HTR-8/SVneo (cell line): ENCODE data around the gene PAPPA2.

ENCODE experiments used
- DNase-seq: peaks from one replicate; pipeline ENCODE4 v3.0.0; 2011; ENCODE audit warnings: low spot score, mixed read lengths; ENCODE audit not compliant: insufficient read length
- FAIRE-seq: peaks from 2 replicates; lab custom pipeline; 2011; peaks lifted over from hg19 to GRCh38; lab: Jason Lieb, UNC

PAPPA2 gene

DNA sequence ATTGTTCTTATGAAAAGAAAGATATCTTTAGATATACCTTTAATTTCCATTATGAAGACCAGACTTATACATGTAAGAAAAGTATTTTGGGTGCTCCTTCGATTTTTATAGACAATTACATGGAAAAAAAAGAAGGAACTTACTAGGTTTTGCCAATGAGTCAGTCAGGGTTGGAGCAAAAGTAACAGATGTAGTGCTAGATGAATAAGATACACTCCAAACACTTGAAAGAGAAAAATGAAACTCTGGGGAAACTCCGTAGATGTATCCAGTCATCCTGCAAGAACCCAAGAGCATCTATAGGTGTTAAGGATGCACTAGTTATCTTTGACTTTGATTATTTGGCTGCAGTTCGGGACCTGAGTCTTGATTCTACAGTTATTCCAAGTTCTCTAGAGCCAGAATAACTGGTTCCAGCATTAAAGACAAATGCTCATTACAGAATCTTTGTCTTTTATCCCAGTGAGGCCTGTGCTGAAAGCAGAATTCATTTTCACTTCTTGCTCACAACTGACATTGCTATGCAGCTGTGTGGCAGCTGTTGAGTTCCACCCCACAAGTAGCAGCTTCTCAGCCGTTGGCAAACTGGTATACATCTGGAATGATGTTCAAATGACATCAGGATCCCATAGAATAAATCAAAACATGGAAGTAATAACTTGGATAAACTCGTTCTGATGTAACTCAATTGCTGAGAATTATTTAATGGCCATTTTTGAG, 375.5 kb downstream of the PAPPA2 start:
- DNase-seq (no peak), FAIRE-seq (no peak)

- DNase-seq (no peak), FAIRE-seq (no peak)
Measured at GRCh38 chr1:176839216-176839615, 376.2 kb downstream of the PAPPA2 start.

GRCh38 chr1:176841238-176841637, 378.3 kb downstream of the PAPPA2 start:
- DNase-seq: no peak
- no peak for FAIRE-seq

DNA sequence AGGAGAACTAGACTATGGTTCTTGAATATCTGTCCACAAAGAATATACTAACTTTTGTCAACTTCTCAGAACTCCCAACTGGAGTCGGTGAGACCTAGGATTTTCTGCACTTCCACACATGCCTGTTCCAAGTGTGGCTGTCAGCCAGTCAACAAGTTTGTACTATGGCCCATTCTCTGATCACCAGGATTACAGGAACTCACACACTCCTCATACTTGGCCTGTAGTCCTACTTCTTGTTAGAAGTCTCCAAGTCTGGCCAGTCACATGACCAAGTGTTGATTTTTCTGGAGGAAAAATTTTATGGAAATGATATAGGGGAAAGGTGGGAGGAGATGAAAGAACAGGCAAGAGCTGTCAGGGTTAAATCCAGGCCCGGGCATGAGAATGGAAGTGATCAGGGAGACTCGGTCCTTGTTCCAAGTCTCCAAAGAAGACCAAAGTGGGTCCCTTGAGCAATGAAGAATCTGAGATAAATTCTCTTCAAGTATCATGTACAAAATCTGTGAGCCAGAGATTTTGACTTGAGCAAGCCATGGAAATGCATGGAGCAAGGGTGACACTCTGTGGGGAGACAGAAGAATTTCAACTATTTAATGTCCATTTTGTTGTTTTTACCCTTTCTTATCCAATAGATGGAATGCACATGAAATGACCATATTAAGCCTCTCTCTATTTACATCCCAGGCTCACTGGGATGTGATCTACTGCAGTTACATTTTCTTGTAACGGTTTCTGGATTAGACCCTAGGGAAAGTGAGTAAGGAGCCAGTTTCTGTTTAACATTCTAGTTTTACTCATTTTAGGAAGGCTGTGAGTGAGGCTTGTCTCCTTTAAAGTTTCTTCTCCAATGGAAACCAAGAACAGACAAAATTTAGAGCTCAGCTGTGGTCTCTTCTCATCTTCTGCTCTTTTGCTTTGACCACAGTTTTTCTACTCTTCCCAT, 380.6 kb downstream of the PAPPA2 start:
- FAIRE-seq: no peak
- no peak for DNase-seq

GRCh38 chr1:176847052-176847451, 384.1 kb downstream of the PAPPA2 start:
- DNase-seq: no peak
- no peak for FAIRE-seq

DNA sequence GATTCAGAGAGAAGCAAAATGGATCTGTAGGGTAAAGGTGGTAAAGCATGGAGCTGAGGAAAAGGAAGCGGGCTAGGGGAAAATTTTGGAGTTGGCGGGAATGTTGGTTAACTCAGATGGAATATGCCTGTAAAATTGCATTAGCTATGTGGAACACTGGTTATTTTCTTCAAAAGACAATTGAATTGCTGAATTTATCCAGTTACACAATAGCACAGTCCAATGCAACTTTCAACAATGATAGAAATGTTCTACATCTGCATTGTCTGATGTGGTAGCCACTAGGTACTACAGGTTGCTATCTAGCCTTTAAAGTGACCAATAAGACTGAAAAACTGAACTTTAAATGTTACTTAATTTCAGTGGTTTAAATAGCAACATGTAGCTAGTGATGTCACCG, 386.3 kb downstream of the PAPPA2 start:
- DNase-seq: no peak
- no peak for FAIRE-seq

DNA sequence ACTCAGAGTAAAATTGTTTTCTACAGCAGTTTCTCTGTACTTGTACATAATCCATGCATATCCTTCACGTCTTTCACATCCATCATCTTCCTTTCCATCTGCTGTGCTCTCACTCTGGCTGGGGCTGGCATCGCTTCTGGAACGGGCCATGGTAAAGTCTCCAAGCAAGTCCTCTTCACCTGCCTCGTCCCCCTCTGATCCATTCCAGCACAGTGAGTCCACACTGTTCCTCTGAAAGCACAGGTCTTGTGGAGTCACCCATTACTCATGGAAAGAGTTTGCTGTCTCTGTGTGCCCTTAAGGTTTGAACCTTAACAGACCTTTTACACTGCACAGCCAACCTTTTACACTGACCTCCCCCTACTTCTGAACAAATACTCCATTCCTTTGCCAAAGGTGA, 387.9 kb downstream of the PAPPA2 start:
- no peak for DNase-seq
- FAIRE-seq: no peak

DNA sequence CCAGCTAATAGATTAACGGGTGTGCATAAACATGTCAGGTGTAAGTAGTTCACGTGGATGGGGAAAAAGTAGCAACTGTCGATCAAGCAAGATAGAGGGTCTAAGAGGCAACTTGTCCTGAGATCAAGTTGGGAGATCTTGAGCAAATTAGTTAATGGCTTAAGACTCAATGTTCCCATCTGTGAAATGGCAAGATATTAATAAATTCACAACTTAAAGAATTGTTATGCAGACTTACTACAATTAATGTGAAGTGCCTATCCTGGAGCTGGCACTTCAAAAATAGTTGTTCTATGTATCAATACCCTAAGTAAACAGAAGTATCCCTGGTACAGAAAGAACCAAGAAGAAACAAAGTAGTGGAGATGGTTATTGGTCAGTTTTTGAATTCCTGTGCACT, 389.1 kb downstream of the PAPPA2 start:
- FAIRE-seq: no peak
- DNase-seq: no peak

GRCh38 chr1:176853503-176853902, 390.5 kb downstream of the PAPPA2 start:
- no peak for FAIRE-seq
- no peak for DNase-seq

DNA sequence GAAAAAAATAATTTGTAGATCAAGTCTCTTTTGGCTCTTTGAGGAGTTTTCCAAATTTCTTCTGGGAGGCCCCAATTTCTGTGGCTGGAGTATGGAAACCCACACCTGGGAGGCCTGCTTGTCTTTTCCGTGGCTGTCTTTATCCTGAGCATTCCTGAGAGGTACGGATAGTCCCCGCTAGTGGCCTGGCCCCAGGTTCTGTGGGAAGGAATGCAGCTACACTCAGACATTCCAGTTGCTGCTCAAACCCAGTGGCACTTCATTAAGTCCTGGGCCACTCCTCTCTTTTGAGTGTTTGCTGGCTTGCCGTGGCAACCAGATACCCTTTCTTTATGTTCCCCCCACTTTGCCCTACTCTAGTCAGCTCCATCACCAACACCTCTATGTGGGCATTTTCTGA, 391.1 kb downstream of the PAPPA2 start:
- FAIRE-seq (no peak), DNase-seq (no peak)

DNA sequence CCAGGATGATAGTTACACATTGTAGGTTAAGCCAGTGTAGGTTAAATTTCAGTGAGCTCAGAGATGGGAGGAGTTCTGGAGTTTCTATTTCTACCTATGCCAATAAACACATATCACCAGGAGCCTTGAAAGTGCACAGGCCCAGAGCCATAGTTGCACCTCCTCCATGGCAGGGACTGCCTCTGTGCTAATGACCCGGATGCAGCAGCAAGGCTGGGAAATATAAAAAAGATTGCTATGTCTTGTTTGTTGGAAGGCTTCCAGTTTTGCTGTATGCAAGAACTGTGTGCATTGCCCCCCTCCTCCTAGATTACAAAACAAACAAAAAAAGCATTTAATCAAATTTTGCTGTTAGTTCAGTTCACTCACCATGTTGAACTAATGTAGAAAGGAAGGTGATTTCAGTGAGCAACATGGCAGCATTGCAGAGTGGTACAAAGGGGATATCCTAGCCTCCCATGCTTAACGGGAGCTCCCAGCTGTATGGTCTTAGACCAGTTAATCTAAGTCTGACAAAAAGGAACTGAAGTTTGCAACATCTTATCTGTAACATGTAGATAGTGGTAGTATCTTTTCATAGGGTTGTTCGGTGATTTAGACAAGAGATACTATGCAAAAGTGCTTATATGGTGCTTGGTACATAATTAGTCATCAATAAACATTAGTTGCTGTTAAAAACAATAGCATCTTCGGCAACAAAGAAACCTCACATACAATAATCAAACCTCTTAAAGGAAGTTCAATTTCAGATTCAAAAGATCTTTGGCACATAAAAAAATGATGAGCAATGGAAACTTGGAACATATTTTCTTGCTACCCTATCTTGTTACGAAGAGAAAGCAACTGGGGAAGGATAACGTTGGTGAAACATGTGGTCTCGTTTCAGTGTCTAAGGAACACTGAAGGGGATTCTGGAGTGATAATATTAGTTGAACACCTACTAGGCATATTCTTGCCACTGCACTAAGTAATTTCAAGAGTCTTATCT, 392.1 kb downstream of the PAPPA2 start:
- DNase-seq (no peak), FAIRE-seq (no peak)

DNA sequence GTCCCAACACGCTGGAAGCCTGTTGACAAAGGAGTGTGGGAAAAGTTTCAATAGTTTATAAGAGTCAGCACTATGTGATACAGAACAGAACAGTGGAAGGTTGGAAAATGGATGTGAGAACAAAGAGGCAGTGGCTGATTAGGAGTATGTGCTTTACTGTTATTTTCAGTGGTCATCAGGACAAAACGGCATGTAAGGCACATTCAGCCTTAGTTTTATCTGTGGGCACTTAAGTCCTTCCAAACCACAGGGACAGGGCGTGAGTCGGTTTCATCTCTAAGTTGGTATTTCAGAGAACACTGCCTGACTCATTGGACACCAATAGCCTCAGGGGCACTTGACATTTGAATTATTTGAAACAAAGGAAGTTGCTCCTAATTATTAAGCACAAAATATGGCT, 394.7 kb downstream of the PAPPA2 start:
- FAIRE-seq: no peak

GRCh38 chr1:176858433-176858916, 395.5 kb downstream of the PAPPA2 start:
- FAIRE-seq: no peak
- DNase-seq: no peak

More for the DNA sequence above, 394.7 kb downstream of the PAPPA2 start:
- DNase-seq: no peak

GRCh38 chr1:176863613-176864012, 400.6 kb downstream of the PAPPA2 start:
- FAIRE-seq: no peak
- no peak for DNase-seq

GRCh38 chr1:176864211-176864610, 401.2 kb downstream of the PAPPA2 start:
- DNase-seq (no peak), FAIRE-seq (no peak)

- DNase-seq (no peak), FAIRE-seq (no peak)
Measured at GRCh38 chr1:176866011-176866714, 403.2 kb downstream of the PAPPA2 start.

DNA sequence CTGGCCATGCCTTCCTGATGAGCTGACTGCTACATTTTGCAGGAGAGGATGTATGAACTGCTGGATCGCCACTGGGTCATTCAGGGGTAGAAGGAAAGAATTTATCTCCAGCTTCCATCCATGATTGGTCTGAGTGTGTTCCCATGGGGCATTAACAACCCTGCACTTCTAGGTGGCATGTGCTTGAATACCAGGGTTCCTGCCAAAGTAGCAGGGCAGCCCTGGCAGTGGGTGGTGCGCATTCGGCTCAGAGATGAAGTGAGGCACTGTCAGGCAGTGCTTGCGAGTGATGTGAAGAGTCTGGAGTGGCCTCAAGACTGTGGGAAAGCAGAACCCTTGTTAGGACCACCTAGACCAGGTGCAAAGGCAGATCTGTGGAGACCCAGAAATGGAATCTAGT, 406.6 kb downstream of the PAPPA2 start:
- DNase-seq (no peak), FAIRE-seq (no peak)

GRCh38 chr1:176876966-176877515, 414.1 kb downstream of the PAPPA2 start:
- DNase-seq (no peak), FAIRE-seq (no peak)

GRCh38 chr1:176877557-176877956, 414.6 kb downstream of the PAPPA2 start:
- DNase-seq (no peak), FAIRE-seq (no peak)
